ENCODE data around the gene PPP1R3G.

GRCh38 chr6:5071216-5071615 lies 13.9 kb upstream of the PPP1R3G start:
- no peak for TF ChIP-seq CTCF (IDR thresholded peaks at IDR 0.05)
- no peak for TF ChIP-seq SIN3A (IDR thresholded peaks at IDR 0.05; ENCODE audit: borderline replicate concordance, insufficient read depth, low read depth, low read length)
- TF ChIP-seq, protein P1, sequence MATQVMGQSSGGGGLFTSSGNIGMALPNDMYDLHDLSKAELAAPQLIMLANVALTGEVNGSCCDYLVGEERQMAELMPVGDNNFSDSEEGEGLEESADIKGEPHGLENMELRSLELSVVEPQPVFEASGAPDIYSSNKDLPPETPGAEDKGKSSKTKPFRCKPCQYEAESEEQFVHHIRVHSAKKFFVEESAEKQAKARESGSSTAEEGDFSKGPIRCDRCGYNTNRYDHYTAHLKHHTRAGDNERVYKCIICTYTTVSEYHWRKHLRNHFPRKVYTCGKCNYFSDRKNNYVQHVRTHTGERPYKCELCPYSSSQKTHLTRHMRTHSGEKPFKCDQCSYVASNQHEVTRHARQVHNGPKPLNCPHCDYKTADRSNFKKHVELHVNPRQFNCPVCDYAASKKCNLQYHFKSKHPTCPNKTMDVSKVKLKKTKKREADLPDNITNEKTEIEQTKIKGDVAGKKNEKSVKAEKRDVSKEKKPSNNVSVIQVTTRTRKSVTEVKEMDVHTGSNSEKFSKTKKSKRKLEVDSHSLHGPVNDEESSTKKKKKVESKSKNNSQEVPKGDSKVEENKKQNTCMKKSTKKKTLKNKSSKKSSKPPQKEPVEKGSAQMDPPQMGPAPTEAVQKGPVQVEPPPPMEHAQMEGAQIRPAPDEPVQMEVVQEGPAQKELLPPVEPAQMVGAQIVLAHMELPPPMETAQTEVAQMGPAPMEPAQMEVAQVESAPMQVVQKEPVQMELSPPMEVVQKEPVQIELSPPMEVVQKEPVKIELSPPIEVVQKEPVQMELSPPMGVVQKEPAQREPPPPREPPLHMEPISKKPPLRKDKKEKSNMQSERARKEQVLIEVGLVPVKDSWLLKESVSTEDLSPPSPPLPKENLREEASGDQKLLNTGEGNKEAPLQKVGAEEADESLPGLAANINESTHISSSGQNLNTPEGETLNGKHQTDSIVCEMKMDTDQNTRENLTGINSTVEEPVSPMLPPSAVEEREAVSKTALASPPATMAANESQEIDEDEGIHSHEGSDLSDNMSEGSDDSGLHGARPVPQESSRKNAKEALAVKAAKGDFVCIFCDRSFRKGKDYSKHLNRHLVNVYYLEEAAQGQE (IDR thresholded peaks at IDR 0.05; ENCODE audit: insufficient read depth in 1 of 2, low read depth in 2 of 2, low read length in 1 of 2) = no peak
- no peak for TF ChIP-seq POLR2AphosphoS5 (IDR thresholded peaks at IDR 0.05; ENCODE audit: low read depth, low read length)
- no peak for TF ChIP-seq TCF7L2 (IDR thresholded peaks at IDR 0.05; ENCODE audit: low read depth, low read length)
